T follicular helper cell (primary cell): Measurements from ENCODE around the gene UACA.
"Not testable (repeated sequence)": the region's sequence is repeated elsewhere in the genome, so short reads cannot be mapped to it uniquely, and the experiment has no call there.

ENCODE experiments used
- DNase-seq: peaks from one replicate; pipeline ENCODE4 v3.0.0-alpha.2; 2020; ENCODE audit warnings: low read depth

UACA gene

DNA sequence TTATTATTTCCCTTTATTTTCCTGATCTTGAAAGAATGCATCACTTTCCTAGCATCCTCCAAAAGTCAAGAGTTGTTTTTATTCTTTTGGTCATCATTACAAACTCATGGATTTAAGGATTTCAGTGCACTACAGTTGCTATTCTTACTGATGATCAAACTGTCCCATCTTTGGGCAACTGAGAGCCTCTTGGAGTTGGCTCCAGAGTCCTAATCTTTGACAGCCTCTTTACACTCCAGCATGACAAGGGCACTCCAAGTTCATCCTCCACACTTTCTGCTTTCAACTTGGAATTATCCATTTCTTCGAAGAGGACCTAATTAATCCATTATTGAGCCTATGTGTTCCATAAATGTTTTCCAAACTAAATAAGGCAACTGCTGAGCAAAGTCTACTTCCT lies 5.7 kb downstream of the UACA start:
- no peak for DNase-seq

- DNase-seq, result no peak
These were observed 8.5 kb downstream of the UACA start for GRCh38 chr15:70754862-70755261.

- no peak for DNase-seq
These were observed 10.1 kb downstream of the UACA start for GRCh38 chr15:70753101-70753829.

DNA sequence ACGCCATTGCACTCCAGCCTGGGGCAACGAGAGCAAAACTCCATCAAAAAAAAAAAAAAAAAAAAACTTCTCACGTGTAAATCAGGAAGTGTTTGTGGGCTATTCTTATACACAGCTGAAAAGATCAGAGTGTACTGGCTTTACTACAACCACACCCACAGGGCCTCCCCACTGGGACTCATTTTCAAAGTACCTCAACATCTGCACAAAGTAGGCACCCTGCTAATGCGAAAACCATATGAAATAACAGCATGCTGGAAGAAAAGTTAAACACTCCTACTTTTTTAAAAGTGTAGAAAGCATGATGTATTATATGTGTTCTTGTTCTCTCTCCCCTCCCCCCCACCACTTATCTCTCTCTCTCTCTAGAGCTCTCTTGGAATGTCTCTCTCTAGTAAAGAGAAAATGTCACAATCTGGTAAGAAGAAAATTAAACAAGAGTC lies 11.1 kb downstream of the UACA start:
- DNase-seq, result no peak

DNA sequence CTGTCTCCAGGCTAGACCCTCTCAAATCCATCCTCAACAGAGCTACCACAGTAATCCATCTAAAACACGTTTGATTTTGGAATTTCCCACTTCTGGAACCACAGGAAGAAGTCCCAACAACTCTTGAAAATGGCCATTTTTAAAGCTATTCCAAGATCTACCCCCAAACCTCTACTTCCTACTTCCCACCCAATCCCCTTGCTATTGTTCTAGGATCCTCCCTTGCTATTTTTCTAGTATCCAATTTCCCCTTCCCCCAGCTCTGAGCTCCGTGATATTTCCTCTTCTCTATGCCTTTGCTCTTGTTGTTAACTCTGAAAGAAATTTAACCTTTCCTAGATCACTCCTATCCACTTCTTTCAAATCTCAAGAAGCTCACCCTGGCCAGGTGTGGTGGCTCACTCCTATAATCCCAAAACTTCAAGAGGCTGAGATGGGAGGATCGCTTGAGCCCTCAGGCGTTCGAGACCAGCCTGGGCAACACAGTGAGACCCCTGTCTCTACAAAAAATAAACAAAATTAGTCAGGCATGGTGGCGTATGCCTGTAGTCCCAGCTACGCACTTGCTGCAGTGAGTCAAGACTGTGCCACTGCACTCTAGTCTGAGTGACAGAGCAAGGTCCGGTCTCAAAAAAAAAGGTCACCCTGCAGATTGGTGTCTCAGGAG lies 13.0 kb downstream of the UACA start:
- DNase-seq, result no peak

DNA sequence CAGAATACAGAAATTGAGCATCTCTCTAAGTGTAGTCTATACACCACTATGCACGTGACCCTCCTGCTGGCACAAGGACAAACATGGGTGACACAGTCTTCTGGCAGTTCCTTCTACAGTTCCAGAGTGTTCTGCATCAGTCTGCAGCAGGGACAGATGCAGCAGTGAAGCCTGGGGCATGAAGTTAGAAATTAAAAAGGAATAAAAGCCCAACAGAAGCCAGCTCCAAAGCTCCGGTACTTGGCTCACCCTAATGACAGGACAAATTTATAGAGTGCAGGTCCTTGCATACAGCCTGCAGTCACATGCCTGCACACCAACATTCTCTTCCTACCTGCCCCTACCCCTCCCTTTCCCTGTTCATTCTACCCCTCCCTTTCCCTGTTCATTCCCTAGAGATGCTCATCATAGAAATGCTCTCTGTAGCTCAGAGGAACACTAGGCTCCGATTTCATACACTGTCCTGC lies 15.0 kb downstream of the UACA start:
- DNase-seq, result no peak

- DNase-seq, result not testable (repeated sequence)
These were observed 16.8 kb downstream of the UACA start for GRCh38 chr15:70746598-70746997.

GRCh38 chr15:70742928-70743327 lies 20.4 kb downstream of the UACA start:
- no peak for DNase-seq

DNA sequence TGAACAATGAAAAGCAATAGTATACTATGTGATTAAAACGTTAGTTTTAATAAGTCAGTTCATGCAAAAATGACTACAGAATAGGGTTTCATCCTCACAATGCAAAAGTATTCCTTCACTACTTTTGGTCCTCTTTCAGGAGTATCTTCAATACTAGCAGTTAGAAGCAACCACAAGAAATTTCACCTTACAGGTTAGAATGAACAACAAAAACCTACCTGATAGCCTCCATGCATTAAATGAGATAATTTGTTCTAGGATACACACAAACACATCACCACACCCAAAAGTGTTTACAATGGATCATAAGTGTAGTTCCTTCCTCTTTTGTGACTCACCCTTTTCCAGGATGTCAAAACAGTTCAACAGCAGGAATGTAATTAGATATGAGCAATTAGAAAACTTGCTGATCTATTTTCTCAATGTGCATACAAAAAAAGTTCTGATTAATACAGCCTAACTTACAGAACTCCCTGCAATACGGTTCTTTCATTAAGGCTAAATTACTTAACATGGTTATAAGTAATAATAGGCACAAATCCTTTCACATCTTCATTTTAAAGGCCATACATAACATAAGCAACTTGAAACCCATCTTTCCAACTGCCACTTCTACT lies 21.6 kb downstream of the UACA start:
- no peak for DNase-seq

DNA sequence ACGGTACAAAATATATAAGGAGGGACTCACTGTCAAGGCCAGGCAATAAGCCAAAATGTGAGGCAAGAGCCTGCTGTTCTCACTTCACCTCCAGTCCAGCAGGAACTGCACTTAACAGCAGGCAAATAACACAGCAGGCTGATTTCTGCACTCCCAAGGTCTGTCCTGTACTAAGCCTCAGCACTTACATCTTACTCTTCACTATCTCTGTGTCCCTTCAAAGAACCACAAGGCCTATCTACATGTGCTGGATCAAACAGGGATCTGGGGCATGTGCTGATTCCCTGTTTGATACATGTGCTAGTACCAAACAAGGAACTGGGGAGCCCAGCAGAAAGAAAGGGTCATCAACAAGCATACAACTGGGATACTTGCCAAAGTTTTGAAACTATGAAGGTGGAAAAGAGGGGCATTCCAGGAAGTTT lies 22.2 kb downstream of the UACA start:
- DNase-seq, result no peak

- DNase-seq, result not testable (repeated sequence)
These were observed 28.3 kb downstream of the UACA start for GRCh38 chr15:70735040-70735439.

DNA sequence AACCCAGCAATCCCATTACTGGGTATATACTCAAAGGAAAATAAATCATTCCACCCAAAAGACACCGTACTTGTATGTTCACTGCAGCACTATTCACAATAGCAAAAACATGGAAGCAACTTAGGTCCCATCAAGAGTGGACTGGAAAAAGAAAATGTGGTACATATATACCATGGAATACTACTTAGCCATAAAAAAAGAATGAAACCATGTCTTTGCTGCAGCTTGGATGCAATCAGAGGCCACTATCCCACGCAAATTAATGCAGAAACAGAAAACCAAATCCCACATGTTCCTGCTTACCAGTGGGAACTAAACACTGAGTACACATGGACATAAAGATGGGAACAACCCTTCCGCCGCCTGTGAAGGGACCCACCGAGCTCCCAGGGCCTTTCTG lies 34.2 kb downstream of the UACA start:
- no peak for DNase-seq

DNA sequence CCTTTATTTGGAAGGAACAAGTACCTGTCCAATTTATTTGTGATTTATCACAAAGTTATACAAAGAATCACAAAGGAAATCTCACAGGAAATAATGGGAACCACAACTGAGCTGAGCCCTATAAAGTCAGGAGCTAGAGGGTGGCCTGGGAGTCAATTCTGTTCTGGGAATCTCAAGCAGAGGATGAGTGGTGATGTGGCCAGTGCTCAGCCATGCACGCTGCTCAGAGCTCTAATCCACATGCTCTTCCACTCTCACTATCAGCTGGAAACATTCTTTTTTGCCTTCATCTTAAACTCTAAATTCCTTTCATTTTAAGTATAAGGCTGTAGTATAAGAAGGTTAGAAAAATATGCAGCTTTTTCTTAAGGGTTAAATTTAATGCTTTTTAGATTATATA lies 36.6 kb downstream of the UACA start:
- no peak for DNase-seq

- no peak for DNase-seq
These were observed 39.4 kb downstream of the UACA start for GRCh38 chr15:70723927-70724326.

DNA sequence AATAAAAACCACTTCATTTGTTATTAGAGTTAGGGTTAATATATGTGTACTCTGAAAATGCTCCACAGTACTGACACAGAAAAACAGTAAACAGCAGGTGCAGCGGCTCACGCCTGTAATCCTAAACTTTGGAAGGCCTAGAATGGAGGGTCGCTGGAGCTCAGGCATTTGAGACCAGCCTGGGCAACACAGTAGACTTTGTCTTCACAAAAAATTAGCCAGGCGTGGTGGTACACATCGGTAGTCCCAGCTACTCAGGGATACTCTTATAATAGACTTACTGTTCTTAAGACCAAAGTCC lies 40.3 kb downstream of the UACA start:
- no peak for DNase-seq

- no peak for DNase-seq
These were observed 40.9 kb downstream of the UACA start for GRCh38 chr15:70722266-70723121.

DNA sequence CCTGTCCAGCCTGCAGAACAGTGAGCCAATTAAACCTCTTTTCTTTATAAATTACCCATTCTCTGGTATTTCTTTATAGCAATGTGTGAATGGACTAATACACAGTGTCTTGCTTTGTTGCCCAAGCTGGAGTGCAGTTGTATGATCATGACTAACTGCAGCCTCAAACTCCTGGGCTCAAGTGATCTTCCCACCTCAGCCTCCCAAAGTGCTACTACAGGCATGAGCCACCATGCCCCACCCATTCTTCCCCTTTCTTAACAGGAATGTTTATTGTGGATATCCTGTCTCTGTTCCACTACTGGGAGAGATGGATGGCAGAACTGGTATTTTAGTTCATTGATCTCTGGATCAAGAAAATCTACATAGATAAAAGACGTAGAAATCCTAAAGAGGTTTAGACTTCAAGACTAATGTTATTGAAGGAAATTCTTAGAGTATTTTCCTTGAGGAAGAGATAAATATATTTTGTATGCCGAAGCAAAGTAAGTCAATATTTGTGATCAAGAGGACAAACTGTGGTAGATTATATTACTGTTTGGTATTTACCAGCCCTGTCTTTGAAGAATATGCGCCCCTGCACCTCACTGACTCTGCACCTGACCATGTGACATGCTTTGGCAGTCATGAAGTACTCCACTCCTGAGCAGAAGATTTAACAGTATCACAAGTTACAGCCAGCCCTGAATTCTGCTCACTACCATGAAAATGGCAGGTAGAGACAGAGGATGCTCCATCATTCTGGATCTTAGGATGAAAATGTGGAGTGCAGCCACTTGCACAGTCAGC lies 42.9 kb downstream of the UACA start:
- DNase-seq, result no peak

DNA sequence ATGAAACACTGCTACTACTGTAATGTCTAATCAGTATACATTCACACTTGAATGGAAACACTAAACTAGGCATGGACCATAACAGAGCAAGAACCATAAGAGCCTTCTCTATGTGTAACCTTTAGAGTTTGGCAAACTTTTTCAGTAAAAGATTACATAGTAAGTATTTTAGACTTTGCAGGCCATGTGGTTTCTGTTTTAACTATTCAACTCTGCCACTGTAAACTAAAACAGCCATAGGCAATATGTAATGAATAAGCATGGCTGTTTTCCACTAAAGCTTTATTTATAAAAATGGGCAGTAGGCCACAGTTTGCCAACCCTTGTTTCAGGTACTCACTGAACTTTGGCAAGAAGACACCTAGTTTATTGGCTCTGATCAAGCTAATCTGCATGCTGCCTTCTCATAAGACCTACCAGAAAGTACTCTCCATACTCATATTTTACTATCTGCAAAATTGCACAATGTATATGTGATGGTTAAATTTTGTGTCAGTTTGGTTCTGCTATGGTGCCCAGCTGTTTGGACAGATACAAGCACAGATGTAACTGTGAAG lies 46.0 kb downstream of the UACA start:
- no peak for DNase-seq

- DNase-seq, result no peak
These were observed 47.4 kb downstream of the UACA start for GRCh38 chr15:70715840-70716485.

- no peak for DNase-seq
These were observed 48.8 kb downstream of the UACA start for GRCh38 chr15:70714565-70714964.

DNA sequence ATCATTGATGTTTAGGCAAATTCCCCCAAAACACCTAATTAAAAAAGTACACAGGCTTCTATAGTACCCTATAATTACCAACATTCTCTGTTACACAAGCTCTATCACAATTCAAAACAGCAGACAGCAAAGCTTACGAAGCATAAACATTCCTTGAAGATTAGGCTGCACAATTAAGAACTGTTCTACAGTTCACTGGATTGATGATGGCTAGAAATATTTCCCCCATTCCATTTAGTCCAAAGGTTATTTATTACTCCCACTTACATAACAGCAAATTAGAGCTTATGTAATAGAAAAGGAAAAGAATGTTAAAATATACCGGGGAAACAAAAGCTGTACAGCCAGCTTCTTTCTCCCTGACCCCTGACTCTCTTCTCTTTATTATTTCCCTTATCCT lies 49.3 kb downstream of the UACA start:
- no peak for DNase-seq
